Gastroesophageal sphincter (tissue), 4 donors: ENCODE results near the gene PLXDC2. TPM values are rescaled to one million over a fixed set of nuclear protein-coding genes. Genes with fewer than 3 reads are reported as not detected.

Experiments
- ATAC-seq: fragments of 150-250 bp; one replicate; pipeline ENCODE4 v1.9.1; 2016; ENCODE audit warnings: mild to moderate bottlenecking, moderate library complexity
- H3K27ac ChIP-seq, 4 donors: fragments of 200-600 bp; sonication (generic) in 3 of 4; 1 replicate in 3 of 4; 2 replicates in 1 of 4; pipeline ENCODE4 v1.5.1; 2016 to 2019
- H3K27me3 ChIP-seq: fragments of 200-600 bp; sonication (generic); one replicate; pipeline ENCODE4 v1.5.1; 2019
- H3K36me3 ChIP-seq, 2 donors: fragments of 200-600 bp; sonication (generic); one replicate each; pipeline ENCODE4 v1.5.1; 2019; ENCODE audit warnings: control low read depth in 1 of 2
- H3K4me1 ChIP-seq, 3 donors: fragments of 200-600 bp; sonication (generic); 1 replicate in 2 of 3; 2 replicates in 1 of 3; pipeline ENCODE4 v1.5.1; 2016 to 2019; ENCODE audit warnings: control low read depth in 2 of 3
- H3K4me3 ChIP-seq, 2 donors: fragments of 200-600 bp; sonication (generic); one replicate each; pipeline ENCODE4 v1.5.1; 2019; ENCODE audit warnings: mild to moderate bottlenecking in 1 of 2, moderate library complexity in 1 of 2
- H3K9me3 ChIP-seq, 3 donors: fragments of 200-600 bp; sonication (generic); one replicate each; pipeline ENCODE4 v1.5.1; 2017 to 2019; ENCODE audit warnings: control low read depth in 2 of 3
- EP300 ChIP-seq: sonication (generic); formaldehyde crosslinking; IDR thresholded peaks from one replicate; pipeline ENCODE4 v1.6.1; 2017; ENCODE audit warnings: antibody characterized with exemption, mild to moderate bottlenecking
- POLR2A ChIP-seq, 2 donors: fragments of 450-650 bp; IDR thresholded peaks; one replicate each; pipeline ENCODE4 v1.6.1; 2017; ENCODE audit warnings: antibody characterized with exemption in 2 of 2, mild to moderate bottlenecking in 2 of 2, moderate library complexity in 1 of 2
- POLR2AphosphoS5 ChIP-seq: sonication (generic); formaldehyde crosslinking; IDR thresholded peaks from one replicate; pipeline ENCODE4 v1.6.1; 2017; ENCODE audit warnings: antibody characterized with exemption
- WGBS, 2 donors: methylation state at CpG; one replicate each; pipeline ENCODE4 v1.1.5; 2018; ENCODE audit warnings: low coverage in 1 of 2; 5-methylcytosine and 5-hydroxymethylcytosine counted together
- total RNA-seq, 4 donors: library from RNA; depleted of rRNA; stranded (reverse); fragments of >200 nt; gene quantifications; one replicate each; pipeline ENCODE4 v1.1.0, GENCODE V29; 2016
- TF ChIP-seq, protein P1 (sequence below), 4 experiments: fragments of 200-600 bp in 2 of 4; fragments of 450-650 bp in 2 of 4; sonication (generic) in 1 of 4; IDR thresholded peaks; one replicate each; pipeline ENCODE4 v1.5.1; 2017 to 2019; ENCODE audit warnings: antibody characterized with exemption in 4 of 4, mild to moderate bottlenecking in 2 of 4, moderate library complexity in 2 of 4

The PLXDC2 gene
- total RNA-seq, 4 donors from 2014 or later: 32.3 to 65.5 (median 50.5) TPM

- H3K36me3 ChIP-seq: no peaks in the 10 kb centered on the region
- no peak overlapping the region for H3K27ac ChIP-seq
- no peak overlapping the region for H3K4me3 ChIP-seq
- ATAC-seq: no peak
- H3K4me1 ChIP-seq: no peaks in the 10 kb centered on the region
- no peak for TF ChIP-seq EP300
- TF ChIP-seq, protein P1, sequence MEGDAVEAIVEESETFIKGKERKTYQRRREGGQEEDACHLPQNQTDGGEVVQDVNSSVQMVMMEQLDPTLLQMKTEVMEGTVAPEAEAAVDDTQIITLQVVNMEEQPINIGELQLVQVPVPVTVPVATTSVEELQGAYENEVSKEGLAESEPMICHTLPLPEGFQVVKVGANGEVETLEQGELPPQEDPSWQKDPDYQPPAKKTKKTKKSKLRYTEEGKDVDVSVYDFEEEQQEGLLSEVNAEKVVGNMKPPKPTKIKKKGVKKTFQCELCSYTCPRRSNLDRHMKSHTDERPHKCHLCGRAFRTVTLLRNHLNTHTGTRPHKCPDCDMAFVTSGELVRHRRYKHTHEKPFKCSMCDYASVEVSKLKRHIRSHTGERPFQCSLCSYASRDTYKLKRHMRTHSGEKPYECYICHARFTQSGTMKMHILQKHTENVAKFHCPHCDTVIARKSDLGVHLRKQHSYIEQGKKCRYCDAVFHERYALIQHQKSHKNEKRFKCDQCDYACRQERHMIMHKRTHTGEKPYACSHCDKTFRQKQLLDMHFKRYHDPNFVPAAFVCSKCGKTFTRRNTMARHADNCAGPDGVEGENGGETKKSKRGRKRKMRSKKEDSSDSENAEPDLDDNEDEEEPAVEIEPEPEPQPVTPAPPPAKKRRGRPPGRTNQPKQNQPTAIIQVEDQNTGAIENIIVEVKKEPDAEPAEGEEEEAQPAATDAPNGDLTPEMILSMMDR (IDR thresholded peaks at IDR 0.05): no peak
- TF ChIP-seq POLR2A (IDR thresholded peaks at IDR 0.05): no peak
- no peak for TF ChIP-seq POLR2AphosphoS5
- 82 to 85% methylated on average over 3 of the region's 3 CpGs for WGBS, 2 donors
- H3K9me3 ChIP-seq: no peaks in the 10 kb centered on the region
- no peaks in the 10 kb centered on the region for H3K27me3 ChIP-seq
These were observed 16.1 kb upstream of the PLXDC2 start for GRCh38 chr10:19800161-19800560.

GRCh38 chr10:19801369-19801768, 14.9 kb upstream of the PLXDC2 start:
- Histone ChIP-seq H3K4me3 (no peak overlapping the region), H3K27ac (no peak overlapping the region), H3K27me3 (no peaks in the 10 kb centered on the region), H3K4me1 (no peaks in the 10 kb centered on the region), H3K9me3 (no peaks in the 10 kb centered on the region), H3K36me3 (no peaks in the 10 kb centered on the region)
- no peak for ATAC-seq
- WGBS, 2 donors: 77 to 100% methylated on average over 1 to 2 of the region's 4 CpGs
- TF ChIP-seq, protein P1 (IDR thresholded peaks at IDR 0.05): no peak
- TF ChIP-seq EP300: no peak
- no peak for TF ChIP-seq POLR2AphosphoS5
- TF ChIP-seq POLR2A (IDR thresholded peaks at IDR 0.05): no peak

DNA sequence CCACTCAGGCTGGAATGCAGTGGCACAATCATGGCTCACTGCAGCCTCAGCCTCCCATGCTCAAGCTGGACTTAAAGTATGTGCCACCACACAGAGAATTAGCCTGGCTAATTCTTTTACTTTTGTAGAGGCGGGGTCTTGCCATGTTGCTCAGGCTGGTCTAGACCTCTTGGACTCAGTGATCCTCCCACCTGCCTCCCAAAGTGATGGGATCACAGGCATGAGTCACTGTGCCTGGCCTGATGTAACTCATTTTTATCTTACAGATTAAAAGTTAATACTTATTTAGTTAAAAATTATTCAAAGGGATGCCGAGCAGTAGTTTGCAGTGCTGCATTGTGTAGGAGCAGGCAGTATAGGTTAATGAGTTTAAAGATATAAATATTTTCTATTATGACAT, 12.6 kb upstream of the PLXDC2 start:
- no peak for ATAC-seq
- H3K4me3 ChIP-seq: no peak overlapping the region
- no peaks in the 10 kb centered on the region for H3K36me3 ChIP-seq
- WGBS, 2 donors: 96 to 100% methylated on average over 2 of the region's 2 CpGs
- H3K27me3 ChIP-seq: no peaks in the 10 kb centered on the region
- no peak overlapping the region for H3K27ac ChIP-seq
- H3K9me3 ChIP-seq: no peaks in the 10 kb centered on the region
- TF ChIP-seq, protein P1 (IDR thresholded peaks at IDR 0.05): no peak
- TF ChIP-seq EP300: no peak
- no peak for TF ChIP-seq POLR2AphosphoS5
- TF ChIP-seq POLR2A (IDR thresholded peaks at IDR 0.05): no peak
- H3K4me1 ChIP-seq: no peaks in the 10 kb centered on the region

DNA sequence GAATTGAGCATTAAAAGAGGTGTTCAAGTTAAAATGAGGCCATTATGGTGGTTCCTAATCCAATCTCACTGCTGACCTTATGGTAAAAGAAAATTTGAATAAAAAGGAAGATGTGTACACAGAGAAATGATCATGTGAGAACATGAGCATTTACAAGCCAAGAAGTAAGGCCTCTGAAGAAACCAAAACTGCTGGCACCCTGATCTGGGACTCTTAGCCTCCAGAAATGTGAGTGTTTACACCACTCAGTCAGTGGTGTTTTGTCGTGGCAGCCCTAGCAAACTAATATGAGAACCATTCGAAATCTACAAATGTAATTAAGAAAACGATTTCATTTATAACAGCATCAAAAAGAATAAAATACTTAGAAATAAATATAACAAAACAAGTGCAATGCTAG, 6.8 kb upstream of the PLXDC2 start:
- Histone ChIP-seq H3K27me3 (no peaks in the 10 kb centered on the region), H3K4me1 (no peaks in the 10 kb centered on the region), H3K27ac (no peak overlapping the region), H3K9me3 (no peaks in the 10 kb centered on the region), H3K36me3 (no peaks in the 10 kb centered on the region), H3K4me3 (no peak overlapping the region)
- no peak for ATAC-seq
- WGBS, 2 donors: 100% methylated on average over 1 to 3 of the region's 3 CpGs
- TF ChIP-seq EP300 (no peak), POLR2AphosphoS5 (no peak), POLR2A (IDR thresholded peaks at IDR 0.05) (no peak)
- TF ChIP-seq, protein P1 (IDR thresholded peaks at IDR 0.05): no peak

- no peak for TF ChIP-seq EP300
- TF ChIP-seq, protein P1 (IDR thresholded peaks at IDR 0.05): peak; percentile 10 to 67 (median 50)
- H3K4me1 ChIP-seq: no peaks in the 10 kb centered on the region
- WGBS, 2 donors: 56 to 63% methylated on average over 1 of the region's 1 CpG
- no peaks in the 10 kb centered on the region for H3K36me3 ChIP-seq
- H3K27me3 ChIP-seq: peaks cover 4% of the 10 kb centered on the region
- H3K4me3 ChIP-seq: no peak overlapping the region
- ATAC-seq: no peak
- no peaks in the 10 kb centered on the region for H3K9me3 ChIP-seq
- no peak overlapping the region for H3K27ac ChIP-seq
These were observed 4.7 kb upstream of the PLXDC2 start for GRCh38 chr10:19811540-19811939.
